PC-9 (cell line): Measurements from ENCODE around the gene DDX4. TPM values are rescaled to one million over a fixed set of nuclear protein-coding genes. Genes with fewer than 3 reads are reported as not detected.
"Not testable (repeated sequence)": the region's sequence is repeated elsewhere in the genome, so short reads cannot be mapped to it uniquely, and the experiment has no call there.

ENCODE experiments used
- BruUV-seq: library from RNA; stranded (reverse); fragments of 400-500 nt; replicated peaks from 2 replicates; lab custom pipeline; 2021; lab: Mats Ljungman, UMichigan
- CTCF ChIA-PET: fragments of 300-600 bp; sonication (Branson Sonifier 250); formaldehyde crosslinking; loops from one replicate; lab custom pipeline; 2022; ENCODE audit warnings: antibody characterized with exemption; lab: Charles Lee
- POLR2A ChIA-PET: fragments of 300-600 bp; sonication (Branson Sonifier 250); formaldehyde crosslinking; loops from one replicate; lab custom pipeline; 2022; ENCODE audit warnings: antibody characterized with exemption; ENCODE audit not compliant: unreplicated experiment; lab: Charles Lee
- DNase-seq, 2 experiments: peaks; one replicate each; pipeline versions ENCODE4 v3.0.0 to v3.0.0-alpha.2; 2015 to 2022; ENCODE audit warnings: mixed read lengths in 1 of 2
- H2AFZ ChIP-seq: fragments of 200-600 bp; sonication (generic); 2 replicates; pipeline ENCODE4 v1.8.1; 2017; ENCODE audit warnings: antibody characterized with exemption
- H3F3A ChIP-seq: fragments of 200-600 bp; sonication (generic); 2 replicates; pipeline ENCODE4 v1.8.1; 2017; ENCODE audit warnings: antibody characterized with exemption, mild to moderate bottlenecking, low read depth; ENCODE audit not compliant: insufficient read depth
- H3K27ac ChIP-seq: fragments of 200-600 bp; sonication (generic); 2 replicates; pipeline ENCODE4 v1.6.1; 2016; ENCODE audit warnings: mixed run types
- H3K27me3 ChIP-seq: fragments of 200-600 bp; sonication (generic); 2 replicates; pipeline ENCODE4 v1.6.1; 2016; ENCODE audit warnings: low read depth, mixed run types; ENCODE audit not compliant: insufficient read depth
- H3K36me3 ChIP-seq: fragments of 200-600 bp; sonication (generic); 2 replicates; pipeline ENCODE4 v1.6.1; 2016; ENCODE audit warnings: low read depth, mixed run types
- H3K4me1 ChIP-seq: fragments of 200-600 bp; sonication (generic); replicated peaks from 2 replicates; pipeline ENCODE4 v1.6.1; 2016; ENCODE audit warnings: mixed run types; ENCODE audit not compliant: insufficient read depth
- H3K4me2 ChIP-seq: fragments of 200-600 bp; sonication (generic); 2 replicates; pipeline ENCODE4 v1.6.1; 2017; ENCODE audit warnings: mixed run types
- H3K4me3 ChIP-seq: fragments of 200-600 bp; sonication (generic); 2 replicates; pipeline ENCODE4 v1.6.1; 2016; ENCODE audit warnings: mixed run types
- H3K79me2 ChIP-seq: fragments of 200-600 bp; sonication (generic); 2 replicates; pipeline ENCODE4 v1.6.1; 2017; ENCODE audit warnings: low read depth, mixed run types
- H3K9me2 ChIP-seq: fragments of 200-600 bp; sonication (generic); 2 replicates; pipeline ENCODE4 v1.8.1; 2017; ENCODE audit warnings: mild to moderate bottlenecking; ENCODE audit not compliant: insufficient read depth
- H3K9me3 ChIP-seq: fragments of 200-600 bp; sonication (generic); 2 replicates; pipeline ENCODE4 v1.8.1; 2016; ENCODE audit warnings: low read depth; ENCODE audit not compliant: insufficient read depth
- H4K20me1 ChIP-seq: fragments of 200-600 bp; sonication (generic); 2 replicates; pipeline ENCODE4 v1.8.1; 2017; ENCODE audit not compliant: insufficient read depth
- CTCF ChIP-seq: fragments of 200-600 bp; sonication (generic); conservative IDR thresholded peaks from 2 replicates; pipeline ENCODE4 v1.6.1; 2017; ENCODE audit warnings: mixed run types, antibody characterized with exemption, mild to moderate bottlenecking, moderate library complexity
- EZH2 ChIP-seq: fragments of 200-600 bp; sonication (generic); IDR thresholded peaks from 2 replicates; pipeline ENCODE4 v1.8.0; 2017; ENCODE audit warnings: antibody characterized with exemption, low read depth
- intact Hi-C: fragments of 100-400 bp; cut with micrococcal nuclease; formaldehyde crosslinking; loops from one replicate; pipeline ENCODE4 v1.10.0; 2022; ENCODE audit not compliant: unreplicated experiment
- total RNA-seq: library from RNA; stranded (reverse); gene quantifications from 2 replicates; pipeline ENCODE4 v1.2.3, GENCODE V29; 2021

Gene DDX4
- total RNA-seq, 1 experiment from 2014 or later, result not detected

- H3F3A ChIP-seq, result peaks cover 10% of the 10 kb centered on the region; the same call in 1 of the 2 replicates
- no peaks in the 10 kb centered on the region for H3K27me3 ChIP-seq
- no peak overlapping the region for H2AFZ ChIP-seq
- CTCF ChIA-PET, result interaction anchor here (0.6 to 1.0 kb wide), 5 partner anchors 95 to 519 kb away, joined by 3 to 10 read pairs (median 3); partner anchors contain the start of gene CDC20B
- intact Hi-C loops, result loop anchor here (1.0 to 10.0 kb wide), 4 partner anchors 160 to 520 kb away; partner anchors contain the start of genes CDC20B and PLPP1
- POLR2A ChIA-PET, result interaction anchor here (0.6 kb wide), 1 partner anchor 92 kb away, joined by 5 read pairs; no protein-coding TSS in a partner anchor
- no peaks in the 10 kb centered on the region for H3K9me2 ChIP-seq
- no peak for DNase-seq
- 0 out of 2 replicates have a peak, but pooled peaks cover 3% of the 10 kb centered on the region for H3K36me3 ChIP-seq
- TF ChIP-seq CTCF (no peak), EZH2 (no peak)
- no peaks in the 10 kb centered on the region for H4K20me1 ChIP-seq
- H3K4me3 ChIP-seq, result no peak overlapping the region
- H3K9me3 ChIP-seq, result no peaks in the 10 kb centered on the region; the same call in 1 of the 2 replicates
- no TSS peak for BruUV-seq
- H3K4me1 ChIP-seq, result no peaks in the 10 kb centered on the region
- no peak overlapping the region for H3K27ac ChIP-seq
- no peak overlapping the region for H3K4me2 ChIP-seq
- no peaks in the 10 kb centered on the region for H3K79me2 ChIP-seq
These were observed 45.4 kb upstream of the DDX4 start for GRCh38 chr5:55692509-55692908.

- intact Hi-C loops, result loop anchor here (1.0 to 10.0 kb wide), 3 partner anchors 162 to 511 kb away; partner anchors contain the start of gene PLPP1
- H3K4me2 ChIP-seq, result no peak overlapping the region
- no peaks in the 10 kb centered on the region; the same call in 1 of the 2 replicates for H3K9me3 ChIP-seq
- no peak for TF ChIP-seq EZH2
- peak; percentile 69 for TF ChIP-seq CTCF
- DNase-seq, result no peak
- H2AFZ ChIP-seq, result no peak overlapping the region
- no peaks in the 10 kb centered on the region for H4K20me1 ChIP-seq
- no TSS peak for BruUV-seq
- H3K36me3 ChIP-seq, result 0 out of 2 replicates have a peak, but pooled peaks cover 3% of the 10 kb centered on the region
- H3K4me3 ChIP-seq, result no peak overlapping the region
- no peak overlapping the region for H3K27ac ChIP-seq
- no peaks in the 10 kb centered on the region for H3K4me1 ChIP-seq
- H3K79me2 ChIP-seq, result no peaks in the 10 kb centered on the region
- ChIA-PET CTCF (interaction anchor here (0.7 kb wide), 1 partner anchor 788 kb away, joined by 5 read pairs; no protein-coding TSS in a partner anchor), POLR2A (no interaction called here)
- H3K27me3 ChIP-seq, result no peaks in the 10 kb centered on the region
- peaks cover 12% of the 10 kb centered on the region; the same call in 1 of the 2 replicates for H3F3A ChIP-seq
- no peaks in the 10 kb centered on the region for H3K9me2 ChIP-seq
These were observed 43.6 kb upstream of the DDX4 start for GRCh38 chr5:55694152-55694830.

- H3K4me1 ChIP-seq, H3K4me3 ChIP-seq, H2AFZ ChIP-seq, POLR2A ChIA-PET, H3K4me2 ChIP-seq, H4K20me1 ChIP-seq, H3K79me2 ChIP-seq, H3K36me3 ChIP-seq, H3K27me3 ChIP-seq, H3K9me2 ChIP-seq, BruUV-seq, H3K9me3 ChIP-seq, H3K27ac ChIP-seq, DNase-seq, CTCF ChIA-PET: not testable (repeated sequence)
- H3F3A ChIP-seq, result peaks cover 12% of the 10 kb centered on the region; the same call in 1 of the 2 replicates
- intact Hi-C loops, result loop anchor here (10.0 kb wide), 1 partner anchor 508 kb away; no protein-coding TSS in a partner anchor
These were observed 41.2 kb upstream of the DDX4 start for GRCh38 chr5:55696704-55697103.
